ENCODE measurements around the gene ARRDC2. TPM values are rescaled to one million over a fixed set of nuclear protein-coding genes. Genes with fewer than 3 reads are reported as not detected.

Gene ARRDC2
- total RNA-seq, 4 donors from 2014 or later, result 11.3 to 35.0 (median 28.5) TPM

DNA sequence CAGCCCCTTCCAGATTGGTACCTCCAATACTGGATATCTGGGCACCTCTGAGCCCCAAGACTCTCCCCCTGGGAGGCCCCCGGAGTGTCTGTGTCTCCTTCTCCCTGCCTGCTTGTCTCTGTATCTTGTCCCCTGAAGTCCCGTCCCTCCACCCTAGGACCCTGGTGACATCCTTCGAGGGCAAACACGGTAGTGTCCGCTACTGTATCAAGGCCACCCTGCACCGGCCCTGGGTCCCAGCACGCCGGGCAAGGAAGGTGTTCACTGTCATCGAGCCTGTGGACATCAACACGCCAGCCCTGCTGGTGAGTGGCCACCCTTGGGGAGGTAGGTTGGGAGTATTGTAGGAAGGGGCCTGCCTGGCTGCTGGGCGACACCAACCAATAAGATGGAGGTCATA is 844 bp downstream of the ARRDC2 start:
- TF ChIP-seq, protein P1, sequence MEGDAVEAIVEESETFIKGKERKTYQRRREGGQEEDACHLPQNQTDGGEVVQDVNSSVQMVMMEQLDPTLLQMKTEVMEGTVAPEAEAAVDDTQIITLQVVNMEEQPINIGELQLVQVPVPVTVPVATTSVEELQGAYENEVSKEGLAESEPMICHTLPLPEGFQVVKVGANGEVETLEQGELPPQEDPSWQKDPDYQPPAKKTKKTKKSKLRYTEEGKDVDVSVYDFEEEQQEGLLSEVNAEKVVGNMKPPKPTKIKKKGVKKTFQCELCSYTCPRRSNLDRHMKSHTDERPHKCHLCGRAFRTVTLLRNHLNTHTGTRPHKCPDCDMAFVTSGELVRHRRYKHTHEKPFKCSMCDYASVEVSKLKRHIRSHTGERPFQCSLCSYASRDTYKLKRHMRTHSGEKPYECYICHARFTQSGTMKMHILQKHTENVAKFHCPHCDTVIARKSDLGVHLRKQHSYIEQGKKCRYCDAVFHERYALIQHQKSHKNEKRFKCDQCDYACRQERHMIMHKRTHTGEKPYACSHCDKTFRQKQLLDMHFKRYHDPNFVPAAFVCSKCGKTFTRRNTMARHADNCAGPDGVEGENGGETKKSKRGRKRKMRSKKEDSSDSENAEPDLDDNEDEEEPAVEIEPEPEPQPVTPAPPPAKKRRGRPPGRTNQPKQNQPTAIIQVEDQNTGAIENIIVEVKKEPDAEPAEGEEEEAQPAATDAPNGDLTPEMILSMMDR (IDR thresholded peaks at IDR 0.05), result no peak
- TF ChIP-seq POLR2AphosphoS5 (IDR thresholded peaks at IDR 0.05), result no peak
- TF ChIP-seq EP300 (IDR thresholded peaks at IDR 0.05), result no peak
- TF ChIP-seq POLR2A (IDR thresholded peaks at IDR 0.05), result no peak
- H3K27me3 ChIP-seq, result no peaks in the 10 kb centered on the region
- H3K4me3 ChIP-seq, result peak overlapping the region; percentile 66
- DNase-seq (ENCODE audit: low spot score in 2 of 2), result no peak
- WGBS, result 93% methylated on average over 5 of the region's 11 CpGs
- peak overlapping the region; percentile 84 for H3K27ac ChIP-seq
- H3K9me3 ChIP-seq, result no peaks in the 10 kb centered on the region
- peaks cover 36% of the 10 kb centered on the region for H3K4me1 ChIP-seq
- H3K36me3 ChIP-seq, result peaks cover 45% of the 10 kb centered on the region

DNA sequence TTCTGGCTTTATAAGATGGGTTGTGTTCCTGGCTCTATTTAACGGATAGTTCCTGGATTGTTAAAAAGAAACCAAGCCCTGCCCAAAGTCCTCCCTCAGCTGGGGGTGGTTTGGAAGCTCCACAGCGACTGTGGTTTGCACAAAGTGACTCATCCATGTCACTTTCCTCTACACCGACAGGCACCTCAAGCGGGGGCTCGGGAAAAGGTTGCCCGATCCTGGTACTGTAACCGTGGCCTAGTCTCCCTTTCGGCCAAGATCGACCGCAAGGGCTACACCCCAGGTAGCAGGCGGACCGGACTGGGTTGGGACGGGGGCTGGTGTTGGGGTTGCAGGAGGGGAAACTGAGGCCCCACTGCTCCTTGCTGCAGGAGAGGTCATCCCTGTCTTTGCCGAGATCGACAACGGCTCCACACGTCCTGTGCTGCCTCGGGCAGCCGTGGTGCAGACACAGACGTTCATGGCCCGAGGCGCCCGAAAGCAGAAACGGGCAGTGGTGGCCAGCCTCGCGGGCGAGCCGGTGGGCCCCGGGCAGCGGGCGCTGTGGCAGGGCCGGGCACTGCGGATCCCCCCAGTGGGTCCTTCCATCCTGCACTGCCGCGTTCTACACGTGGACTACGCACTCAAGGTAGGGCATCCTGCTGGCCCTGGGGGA is 1.6 kb downstream of the ARRDC2 start:
- Histone ChIP-seq H3K27me3 (no peaks in the 10 kb centered on the region), H3K36me3 (peaks cover 49% of the 10 kb centered on the region), H3K4me1 (peaks cover 42% of the 10 kb centered on the region), H3K9me3 (no peaks in the 10 kb centered on the region), H3K27ac (no peak overlapping the region), H3K4me3 (peak overlapping the region; percentile 66)
- TF ChIP-seq EP300 (IDR thresholded peaks at IDR 0.05), result no peak
- TF ChIP-seq POLR2AphosphoS5 (IDR thresholded peaks at IDR 0.05), result no peak
- no peak for DNase-seq (ENCODE audit: low spot score in 2 of 2)
- 69% methylated on average over 9 of the region's 37 CpGs for WGBS

DNA sequence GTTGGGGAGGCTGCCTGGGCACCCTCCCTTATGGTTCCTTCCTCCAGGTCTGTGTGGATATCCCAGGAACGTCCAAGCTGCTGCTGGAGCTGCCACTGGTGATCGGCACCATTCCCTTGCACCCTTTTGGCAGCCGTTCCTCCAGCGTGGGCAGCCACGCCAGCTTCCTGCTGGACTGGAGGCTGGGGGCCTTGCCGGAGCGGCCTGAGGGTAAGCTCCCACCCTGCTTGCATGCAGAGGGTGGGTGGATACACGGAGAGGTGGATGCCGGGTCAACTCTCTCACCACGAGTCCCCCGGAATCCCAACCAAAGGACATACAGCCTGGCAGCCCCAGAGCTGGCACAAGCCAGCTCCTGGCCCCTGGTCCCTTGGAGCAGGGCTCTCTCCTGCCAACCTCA is 2.2 kb downstream of the ARRDC2 start:
- DNase-seq (ENCODE audit: low spot score in 2 of 2), result no peak
- Histone ChIP-seq H3K4me3 (peak overlapping the region; percentile 66), H3K27ac (no peak overlapping the region), H3K4me1 (peaks cover 42% of the 10 kb centered on the region), H3K36me3 (peaks cover 51% of the 10 kb centered on the region), H3K27me3 (no peaks in the 10 kb centered on the region), H3K9me3 (no peaks in the 10 kb centered on the region)
- WGBS, result no CpG with 5 or more reads among the region's 11 CpGs
- TF ChIP-seq POLR2AphosphoS5 (IDR thresholded peaks at IDR 0.05) (no peak), POLR2A (IDR thresholded peaks at IDR 0.05) (no peak), EP300 (IDR thresholded peaks at IDR 0.05) (no peak)
- TF ChIP-seq, protein P1 (IDR thresholded peaks at IDR 0.05), result no peak

DNA sequence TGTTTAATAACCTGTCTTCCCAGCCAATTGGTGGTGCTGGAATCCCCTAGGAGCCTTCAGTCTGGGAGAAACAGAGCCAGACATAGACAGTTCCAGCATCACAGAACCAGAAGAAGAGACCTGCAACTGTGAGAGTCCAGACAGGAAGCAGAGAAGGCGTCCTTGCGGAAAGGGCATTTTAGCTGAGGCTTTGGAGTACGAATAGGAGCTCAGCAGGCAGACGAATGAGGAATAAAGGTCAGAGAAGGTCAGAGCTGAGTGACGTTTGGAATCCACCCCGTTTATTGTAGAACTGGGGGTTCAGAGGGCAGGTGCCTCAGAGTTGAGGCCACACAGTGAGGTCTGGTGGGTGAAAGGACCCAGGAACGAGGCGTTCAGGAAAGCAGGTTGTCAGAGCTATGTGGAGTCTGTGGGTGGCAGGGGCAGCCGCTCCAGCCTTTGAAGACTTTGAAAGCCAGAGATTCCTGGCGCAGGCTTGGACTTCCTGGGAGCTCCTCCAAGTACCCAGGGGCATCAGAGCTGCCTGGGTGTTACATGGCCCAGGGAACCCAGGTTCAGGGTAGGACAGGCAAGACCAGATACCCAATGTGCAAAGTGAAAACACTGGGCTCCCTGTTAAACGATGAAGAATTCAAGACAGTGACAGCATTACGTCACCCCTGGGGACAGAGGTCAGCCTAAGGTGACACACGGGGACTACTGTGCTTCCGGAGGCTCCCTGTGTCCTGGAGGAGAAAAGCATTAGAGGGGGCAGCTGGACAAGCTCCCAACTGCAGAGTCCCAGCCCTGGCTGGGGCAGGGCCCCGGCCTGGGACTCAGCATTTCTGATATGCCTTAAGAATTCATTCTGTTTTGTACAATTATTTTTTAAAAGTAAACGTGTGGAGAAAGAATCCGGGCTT is 5.5 kb downstream of the ARRDC2 start:
- Histone ChIP-seq H3K4me3 (peak overlapping the region; percentile 1), H3K27me3 (no peaks in the 10 kb centered on the region), H3K9me3 (no peaks in the 10 kb centered on the region), H3K27ac (peak overlapping the region; percentile 54), H3K4me1 (peaks cover 49% of the 10 kb centered on the region), H3K36me3 (peaks cover 53% of the 10 kb centered on the region)
- DNase-seq (ENCODE audit: low spot score in 2 of 2), result no peak
- 61% methylated on average over 17 of the region's 17 CpGs for WGBS
- TF ChIP-seq POLR2AphosphoS5 (IDR thresholded peaks at IDR 0.05) (no peak), EP300 (IDR thresholded peaks at IDR 0.05) (no peak), POLR2A (IDR thresholded peaks at IDR 0.05) (no peak)
- TF ChIP-seq, protein P1 (IDR thresholded peaks at IDR 0.05), result no peak

DNA sequence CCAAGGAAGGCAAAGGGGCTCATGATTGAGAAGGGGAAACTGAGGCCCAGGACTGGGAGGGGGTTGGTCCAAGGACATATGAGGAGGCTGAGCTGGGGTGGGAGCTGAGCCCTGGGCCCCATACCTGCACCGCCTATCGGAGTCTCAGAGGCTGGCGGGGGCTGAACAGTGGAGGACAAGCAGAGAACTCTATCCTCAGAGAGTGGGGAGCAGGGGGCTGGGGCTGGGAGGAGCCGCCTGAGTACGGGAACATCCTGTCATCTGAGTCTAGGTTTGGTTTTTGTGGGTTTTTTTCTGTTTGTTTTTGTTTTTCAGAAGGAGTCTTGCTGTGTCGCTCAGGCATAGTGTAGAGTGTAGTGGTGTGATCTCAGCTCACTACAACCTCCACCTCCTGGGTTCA is 6.2 kb downstream of the ARRDC2 start:
- H3K27ac ChIP-seq, result peak overlapping the region; percentile 54
- H3K9me3 ChIP-seq, result no peaks in the 10 kb centered on the region
- H3K4me1 ChIP-seq, result peaks cover 50% of the 10 kb centered on the region
- TF ChIP-seq POLR2A (IDR thresholded peaks at IDR 0.05), result no peak
- no peak for TF ChIP-seq POLR2AphosphoS5 (IDR thresholded peaks at IDR 0.05)
- TF ChIP-seq, protein P1 (IDR thresholded peaks at IDR 0.05), result no peak
- TF ChIP-seq EP300 (IDR thresholded peaks at IDR 0.05), result no peak
- H3K4me3 ChIP-seq, result peak overlapping the region; percentile 1
- WGBS, result 89% methylated on average over 6 of the region's 6 CpGs
- H3K27me3 ChIP-seq, result no peaks in the 10 kb centered on the region
- no peak for DNase-seq (ENCODE audit: low spot score in 2 of 2)
- H3K36me3 ChIP-seq, result peaks cover 50% of the 10 kb centered on the region
